ENCODE measurements around the gene GPS1.

GPS1 gene

DNA sequence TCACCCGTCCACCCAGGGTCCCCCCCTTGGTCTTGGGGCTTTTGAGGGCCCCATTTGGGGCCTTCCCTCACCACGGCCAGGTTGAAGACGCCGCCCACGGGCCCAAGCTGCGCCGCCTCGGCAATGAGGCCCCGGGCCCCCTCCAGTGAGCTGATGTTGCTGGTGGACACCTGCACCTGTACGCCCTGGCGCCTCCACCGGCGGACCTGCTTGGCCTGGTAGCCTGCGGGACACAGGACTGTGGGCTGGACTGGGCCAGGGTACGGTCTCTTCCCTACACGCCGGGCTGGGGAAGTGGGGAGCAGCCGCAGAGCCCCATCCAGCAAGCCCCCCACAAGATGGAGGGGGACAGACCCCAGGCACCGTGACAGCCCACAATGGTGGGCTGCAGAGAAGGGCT, 30.8 kb downstream of the GPS1 start:
- TF ChIP-seq FOXP2 (optimal IDR thresholded peaks at IDR 0.05; ENCODE audit: borderline replicate concordance, extremely low read depth, extremely low read length, insufficient read depth) (no peak), POLR2AphosphoS5 (IDR thresholded peaks at IDR 0.05; ENCODE audit: low read depth, low read length) (no peak), TAF1 (IDR thresholded peaks at IDR 0.05; ENCODE audit: borderline replicate concordance, insufficient read depth, low read length) (no peak), SIN3A (IDR thresholded peaks at IDR 0.05; ENCODE audit: borderline replicate concordance, insufficient read depth, low read length) (no peak)
- TF ChIP-seq, protein P1, sequence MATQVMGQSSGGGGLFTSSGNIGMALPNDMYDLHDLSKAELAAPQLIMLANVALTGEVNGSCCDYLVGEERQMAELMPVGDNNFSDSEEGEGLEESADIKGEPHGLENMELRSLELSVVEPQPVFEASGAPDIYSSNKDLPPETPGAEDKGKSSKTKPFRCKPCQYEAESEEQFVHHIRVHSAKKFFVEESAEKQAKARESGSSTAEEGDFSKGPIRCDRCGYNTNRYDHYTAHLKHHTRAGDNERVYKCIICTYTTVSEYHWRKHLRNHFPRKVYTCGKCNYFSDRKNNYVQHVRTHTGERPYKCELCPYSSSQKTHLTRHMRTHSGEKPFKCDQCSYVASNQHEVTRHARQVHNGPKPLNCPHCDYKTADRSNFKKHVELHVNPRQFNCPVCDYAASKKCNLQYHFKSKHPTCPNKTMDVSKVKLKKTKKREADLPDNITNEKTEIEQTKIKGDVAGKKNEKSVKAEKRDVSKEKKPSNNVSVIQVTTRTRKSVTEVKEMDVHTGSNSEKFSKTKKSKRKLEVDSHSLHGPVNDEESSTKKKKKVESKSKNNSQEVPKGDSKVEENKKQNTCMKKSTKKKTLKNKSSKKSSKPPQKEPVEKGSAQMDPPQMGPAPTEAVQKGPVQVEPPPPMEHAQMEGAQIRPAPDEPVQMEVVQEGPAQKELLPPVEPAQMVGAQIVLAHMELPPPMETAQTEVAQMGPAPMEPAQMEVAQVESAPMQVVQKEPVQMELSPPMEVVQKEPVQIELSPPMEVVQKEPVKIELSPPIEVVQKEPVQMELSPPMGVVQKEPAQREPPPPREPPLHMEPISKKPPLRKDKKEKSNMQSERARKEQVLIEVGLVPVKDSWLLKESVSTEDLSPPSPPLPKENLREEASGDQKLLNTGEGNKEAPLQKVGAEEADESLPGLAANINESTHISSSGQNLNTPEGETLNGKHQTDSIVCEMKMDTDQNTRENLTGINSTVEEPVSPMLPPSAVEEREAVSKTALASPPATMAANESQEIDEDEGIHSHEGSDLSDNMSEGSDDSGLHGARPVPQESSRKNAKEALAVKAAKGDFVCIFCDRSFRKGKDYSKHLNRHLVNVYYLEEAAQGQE (IDR thresholded peaks at IDR 0.05; ENCODE audit: insufficient read depth in 1 of 2, low read depth in 2 of 2, low read length in 2 of 2) = no peak

DNA sequence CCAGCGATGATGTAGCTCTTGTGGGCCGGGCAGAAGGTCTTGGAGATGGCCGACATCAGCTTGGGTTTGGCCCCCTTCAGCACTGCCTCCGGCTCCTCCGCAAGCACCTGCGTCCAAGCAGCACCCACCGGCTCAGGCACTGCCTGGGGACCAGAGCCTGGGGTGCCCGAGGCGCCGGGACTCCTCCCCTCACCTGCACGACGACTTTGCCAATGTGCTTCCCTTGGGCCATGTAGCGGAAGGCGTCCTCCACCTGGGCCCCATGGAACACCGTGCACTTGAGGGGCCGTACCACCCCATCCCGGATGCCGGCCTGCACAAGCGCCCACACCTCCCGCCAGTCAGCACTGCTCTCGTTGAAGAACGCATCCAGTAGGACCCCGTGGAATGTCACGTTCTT, 31.3 kb downstream of the GPS1 start:
- TF ChIP-seq TAF1 (IDR thresholded peaks at IDR 0.05; ENCODE audit: borderline replicate concordance, insufficient read depth, low read length) (no peak), POLR2AphosphoS5 (IDR thresholded peaks at IDR 0.05; ENCODE audit: low read depth, low read length) (no peak), FOXP2 (optimal IDR thresholded peaks at IDR 0.05; ENCODE audit: borderline replicate concordance, extremely low read depth, extremely low read length, insufficient read depth) (no peak), SIN3A (IDR thresholded peaks at IDR 0.05; ENCODE audit: borderline replicate concordance, insufficient read depth, low read length) (no peak)
- TF ChIP-seq, protein P1 (IDR thresholded peaks at IDR 0.05; ENCODE audit: insufficient read depth in 1 of 2, low read depth in 2 of 2, low read length in 2 of 2) = no peak

DNA sequence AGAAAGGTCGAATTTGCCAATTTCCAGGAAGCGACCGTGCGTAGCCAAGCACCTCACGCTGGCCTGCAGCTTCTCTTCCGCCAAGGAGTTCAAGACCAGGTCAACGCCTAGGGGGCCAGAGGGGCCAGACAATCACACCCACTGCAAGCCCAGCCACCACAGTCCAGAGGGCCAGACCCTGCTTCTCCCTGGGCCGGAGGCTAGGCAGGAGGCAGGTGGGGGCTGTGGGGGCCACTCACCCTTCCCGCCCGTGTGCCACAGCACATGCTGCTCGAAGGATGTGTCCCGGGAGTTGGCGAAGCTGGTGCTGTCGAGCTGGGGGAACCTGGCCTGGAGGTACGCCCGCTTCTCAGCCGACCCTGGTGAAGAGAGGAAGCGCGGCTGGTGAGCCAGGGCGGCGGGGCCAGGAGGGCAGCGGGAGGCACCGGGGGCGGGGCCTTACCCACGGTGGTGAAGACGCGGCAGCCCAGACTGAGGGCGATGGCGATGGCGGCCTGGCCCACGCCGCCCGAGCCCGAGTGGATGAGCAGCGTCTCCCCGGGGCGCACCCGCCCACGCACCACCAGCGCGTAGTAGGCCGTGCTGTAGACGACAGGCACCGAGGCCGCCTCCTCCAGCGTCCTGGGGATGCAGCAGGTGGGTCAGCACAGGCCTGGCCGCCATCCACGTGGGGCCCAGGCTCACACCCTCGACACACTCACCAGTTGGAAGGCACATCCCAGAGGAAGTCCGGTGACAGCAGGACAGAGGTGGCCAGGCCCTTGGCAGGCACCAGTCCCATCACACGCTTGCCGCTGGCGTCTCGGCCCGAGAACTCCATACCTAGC, 32.0 kb downstream of the GPS1 start:
- TF ChIP-seq, protein P1 (IDR thresholded peaks at IDR 0.05; ENCODE audit: insufficient read depth in 1 of 2, low read depth in 2 of 2, low read length in 2 of 2) = no peak
- TF ChIP-seq SIN3A (IDR thresholded peaks at IDR 0.05; ENCODE audit: borderline replicate concordance, insufficient read depth, low read length) (no peak), FOXP2 (optimal IDR thresholded peaks at IDR 0.05; ENCODE audit: borderline replicate concordance, extremely low read depth, extremely low read length, insufficient read depth) (no peak)

DNA sequence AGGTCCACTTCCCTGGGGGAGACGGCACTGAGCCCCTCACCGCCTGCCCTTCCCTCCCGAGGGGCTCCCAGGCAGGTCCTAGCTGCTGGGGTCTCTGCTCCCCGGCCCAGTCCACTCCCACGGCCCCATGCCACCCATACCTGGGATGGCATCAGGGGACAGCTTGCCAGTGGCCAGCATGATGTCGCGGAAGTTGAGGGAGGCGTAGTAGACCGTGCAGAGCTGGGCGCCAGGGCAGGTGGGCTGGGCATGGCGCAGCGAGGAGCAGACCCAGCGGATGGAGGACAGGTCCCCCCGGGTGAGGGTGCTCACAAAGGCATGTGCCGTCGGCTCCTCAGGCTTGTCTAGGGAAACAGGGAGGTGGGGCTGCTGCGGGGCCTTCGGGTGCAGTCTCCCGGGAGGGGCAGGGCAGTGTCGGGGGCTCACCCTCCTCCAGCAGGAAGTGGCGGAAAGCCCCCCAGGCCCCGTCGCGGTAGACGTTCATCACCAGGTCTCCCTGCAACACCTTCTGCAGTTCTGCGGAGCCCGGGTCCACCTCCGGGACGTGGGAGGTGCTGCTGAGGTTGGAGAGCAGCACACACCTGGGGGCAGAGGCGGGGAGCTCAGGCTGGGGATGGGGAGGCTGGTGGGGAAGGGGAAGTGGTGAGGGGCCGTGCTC, 32.8 kb downstream of the GPS1 start:
- TF ChIP-seq, protein P1 (IDR thresholded peaks at IDR 0.05; ENCODE audit: insufficient read depth in 1 of 2, low read depth in 2 of 2, low read length in 2 of 2) = no peak
- TF ChIP-seq FOXP2 (optimal IDR thresholded peaks at IDR 0.05; ENCODE audit: borderline replicate concordance, extremely low read depth, extremely low read length, insufficient read depth) = no peak
- no peak for TF ChIP-seq SIN3A (IDR thresholded peaks at IDR 0.05; ENCODE audit: borderline replicate concordance, insufficient read depth, low read length)
- TF ChIP-seq POLR2AphosphoS5 (IDR thresholded peaks at IDR 0.05; ENCODE audit: low read depth, low read length) = no peak
- no peak for TF ChIP-seq TAF1 (IDR thresholded peaks at IDR 0.05; ENCODE audit: borderline replicate concordance, insufficient read depth, low read length)
